ENCODE results near the gene OPRD1. TPM values are rescaled to one million over a fixed set of nuclear protein-coding genes. Genes with fewer than 3 reads are reported as not detected.
"Not testable (repeated sequence)": the region's sequence is repeated elsewhere in the genome, so short reads cannot be mapped to it uniquely, and the experiment has no call there.

OPRD1 gene
- total RNA-seq, 2 experiments from 2014 or later = 0.02 TPM; not detected in 1

DNA sequence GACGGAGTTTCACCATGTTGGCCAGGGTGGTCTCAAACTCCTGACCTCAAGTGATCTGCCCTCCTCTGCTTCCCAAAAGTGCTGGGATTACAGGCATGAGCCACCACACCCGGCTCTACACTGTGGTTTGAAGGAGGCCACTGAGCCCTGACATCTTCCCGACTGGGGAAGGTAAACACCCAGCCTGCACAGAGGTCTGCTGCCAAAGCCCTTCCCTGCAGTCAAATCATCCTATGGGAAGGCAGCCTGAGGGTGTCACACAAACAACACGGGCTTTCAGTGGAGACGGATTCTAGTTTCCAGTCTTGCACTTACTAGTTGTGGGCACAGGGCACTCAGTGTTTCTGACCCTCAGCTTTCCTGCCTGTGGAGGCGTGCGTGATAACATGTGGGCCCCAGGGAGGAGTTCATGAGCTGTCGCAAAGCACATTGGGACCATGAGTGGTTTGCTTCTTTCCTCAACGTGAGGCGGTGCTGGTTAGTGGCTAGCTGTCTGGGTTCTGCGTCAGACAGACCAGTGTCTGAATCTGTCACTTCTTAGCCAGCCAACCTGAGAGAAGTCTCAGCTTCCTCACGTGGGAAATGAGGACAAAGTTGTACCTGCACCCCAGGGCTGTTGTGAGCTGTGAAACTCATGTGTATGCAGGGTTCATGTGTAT lies 21.5 kb upstream of the OPRD1 start:
- no peak overlapping the region for H3K27ac Mint-ChIP-seq
- no peaks in the 10 kb centered on the region for H3K36me3 Mint-ChIP-seq (ENCODE audit: low read depth)
- POLR2A ChIA-PET = no interaction called here
- H3K4me1 Mint-ChIP-seq (ENCODE audit: low read depth) = no peaks in the 10 kb centered on the region
- TF ChIP-seq, protein P1, sequence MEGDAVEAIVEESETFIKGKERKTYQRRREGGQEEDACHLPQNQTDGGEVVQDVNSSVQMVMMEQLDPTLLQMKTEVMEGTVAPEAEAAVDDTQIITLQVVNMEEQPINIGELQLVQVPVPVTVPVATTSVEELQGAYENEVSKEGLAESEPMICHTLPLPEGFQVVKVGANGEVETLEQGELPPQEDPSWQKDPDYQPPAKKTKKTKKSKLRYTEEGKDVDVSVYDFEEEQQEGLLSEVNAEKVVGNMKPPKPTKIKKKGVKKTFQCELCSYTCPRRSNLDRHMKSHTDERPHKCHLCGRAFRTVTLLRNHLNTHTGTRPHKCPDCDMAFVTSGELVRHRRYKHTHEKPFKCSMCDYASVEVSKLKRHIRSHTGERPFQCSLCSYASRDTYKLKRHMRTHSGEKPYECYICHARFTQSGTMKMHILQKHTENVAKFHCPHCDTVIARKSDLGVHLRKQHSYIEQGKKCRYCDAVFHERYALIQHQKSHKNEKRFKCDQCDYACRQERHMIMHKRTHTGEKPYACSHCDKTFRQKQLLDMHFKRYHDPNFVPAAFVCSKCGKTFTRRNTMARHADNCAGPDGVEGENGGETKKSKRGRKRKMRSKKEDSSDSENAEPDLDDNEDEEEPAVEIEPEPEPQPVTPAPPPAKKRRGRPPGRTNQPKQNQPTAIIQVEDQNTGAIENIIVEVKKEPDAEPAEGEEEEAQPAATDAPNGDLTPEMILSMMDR (IDR thresholded peaks at IDR 0.05) = no peak
- ATAC-seq (no peak), DNase-seq (no peak)
- H3K27me3 Mint-ChIP-seq = peaks cover 3% of the 10 kb centered on the region
- H3K4me3 Mint-ChIP-seq = no peak overlapping the region
- CTCF ChIA-PET = interaction anchor here (1.4 kb wide), 1 partner anchor 87 kb away, joined by 7 read pairs; no protein-coding TSS in a partner anchor
- no peaks in the 10 kb centered on the region for H3K9me3 Mint-ChIP-seq
- intact Hi-C loops (cut with micrococcal nuclease) = no loop called here

GRCh38 chr1:28791929-28792328 lies 20.0 kb upstream of the OPRD1 start:
- DNase-seq; H3K9me3 Mint-ChIP-seq; H3K4me3 Mint-ChIP-seq; POLR2A ChIA-PET; H3K27ac Mint-ChIP-seq; intact Hi-C loops (cut with micrococcal nuclease); H3K4me1 Mint-ChIP-seq (ENCODE audit: low read depth); H3K27me3 Mint-ChIP-seq; ATAC-seq; H3K36me3 Mint-ChIP-seq (ENCODE audit: low read depth): not testable (repeated sequence)
- CTCF ChIA-PET = interaction anchor here (1.4 to 2.9 kb wide), 2 partner anchors 85 kb away, joined by 7 to 13 read pairs; no protein-coding TSS in a partner anchor

DNA sequence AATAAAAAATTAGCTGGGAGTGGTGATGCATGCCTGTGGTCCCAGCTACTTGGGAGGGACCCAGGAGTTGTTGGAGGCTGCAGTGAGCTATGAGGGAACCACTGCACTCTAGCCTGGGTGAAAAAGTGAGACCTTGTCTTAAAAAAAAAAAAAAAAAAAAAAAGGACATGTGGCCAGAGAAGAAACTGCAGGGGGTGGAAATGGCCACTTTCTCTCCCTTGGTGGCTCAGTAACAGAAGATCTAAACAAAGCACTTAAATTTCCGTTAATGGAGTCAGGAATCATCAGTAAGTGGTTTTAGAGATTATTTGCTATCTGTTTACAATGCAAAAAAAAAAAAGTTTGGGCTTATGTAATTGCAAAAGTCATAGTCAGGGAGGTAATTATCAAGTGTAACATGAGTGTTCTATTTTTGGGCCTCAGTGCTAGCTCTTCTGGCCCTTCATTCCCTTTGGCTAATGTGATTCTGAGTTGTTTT lies 19.3 kb upstream of the OPRD1 start:
- no peaks in the 10 kb centered on the region for H3K9me3 Mint-ChIP-seq
- intact Hi-C loops (cut with micrococcal nuclease) = no loop called here
- TF ChIP-seq, protein P1 (IDR thresholded peaks at IDR 0.05) = no peak
- H3K27me3 Mint-ChIP-seq = peaks cover 2% of the 10 kb centered on the region
- no peaks in the 10 kb centered on the region for H3K4me1 Mint-ChIP-seq (ENCODE audit: low read depth)
- no peak overlapping the region for H3K27ac Mint-ChIP-seq
- ChIA-PET POLR2A (interaction anchor here (0.6 kb wide), 1 partner anchor 276 kb away, joined by 3 read pairs; no protein-coding TSS in a partner anchor), CTCF (interaction anchor here (2.9 kb wide), 1 partner anchor 84 kb away, joined by 13 read pairs; no protein-coding TSS in a partner anchor)
- no peak for ATAC-seq
- H3K4me3 Mint-ChIP-seq = no peak overlapping the region
- H3K36me3 Mint-ChIP-seq (ENCODE audit: low read depth) = no peaks in the 10 kb centered on the region
- DNase-seq = no peak

GRCh38 chr1:28794582-28794981 lies 17.4 kb upstream of the OPRD1 start:
- CTCF ChIA-PET = interaction anchor here (1.2 to 2.9 kb wide), 3 partner anchors 82 to 300 kb away, joined by 3 to 13 read pairs (median 3); no protein-coding TSS in a partner anchor
- DNase-seq; ATAC-seq; H3K4me3 Mint-ChIP-seq; H3K4me1 Mint-ChIP-seq (ENCODE audit: low read depth); H3K36me3 Mint-ChIP-seq (ENCODE audit: low read depth); H3K27ac Mint-ChIP-seq; intact Hi-C loops (cut with micrococcal nuclease); POLR2A ChIA-PET; H3K9me3 Mint-ChIP-seq; H3K27me3 Mint-ChIP-seq: not testable (repeated sequence)

- intact Hi-C loops (cut with micrococcal nuclease) = no loop called here
- Mint-ChIP-seq H3K4me3 (no peak overlapping the region), H3K27ac (no peak overlapping the region), H3K9me3 (no peaks in the 10 kb centered on the region), H3K27me3 (peaks cover 2% of the 10 kb centered on the region), H3K36me3 (ENCODE audit: low read depth) (no peaks in the 10 kb centered on the region), H3K4me1 (ENCODE audit: low read depth) (no peaks in the 10 kb centered on the region)
- no peak for ATAC-seq
- POLR2A ChIA-PET = no interaction called here
- CTCF ChIA-PET = interaction anchor here (1.2 kb wide), 1 partner anchor 406 kb away, joined by 3 read pairs; no protein-coding TSS in a partner anchor
- TF ChIP-seq, protein P1 (IDR thresholded peaks at IDR 0.05) = no peak
- no peak for DNase-seq
Observed at GRCh38 chr1:28796352-28797211, 15.4 kb upstream of the OPRD1 start.
